Measurements from ENCODE around the gene EXOC6. TPM values are rescaled to one million over a fixed set of nuclear protein-coding genes. Genes with fewer than 3 reads are reported as not detected.

The EXOC6 gene
- total and polyA plus RNA-seq, 10 of the 15 experiments (the other 5 are each of a cell fraction or from before 2014, with no cell fraction given): 7.6 to 53.8 (median 13.3) TPM

DNA sequence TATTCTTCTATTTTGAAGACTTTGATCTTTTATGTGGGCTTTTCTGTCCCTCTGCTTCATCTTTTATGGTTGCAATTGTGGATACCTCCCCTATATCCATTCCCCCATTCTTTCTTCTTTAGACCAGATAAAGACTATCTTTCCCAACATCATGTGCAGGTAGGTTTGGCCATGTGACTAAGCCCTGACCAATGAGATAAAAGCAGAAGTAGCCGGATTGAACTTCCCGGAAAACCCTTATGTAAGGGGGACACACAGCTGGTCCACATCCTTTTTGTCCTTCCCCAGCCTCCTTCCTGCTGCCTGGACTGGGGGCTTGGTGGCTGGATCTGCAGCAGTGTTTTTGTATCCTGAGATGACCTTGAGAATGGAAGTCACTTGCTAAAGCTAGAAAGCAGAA is 33.5 kb upstream of the EXOC6 start:
- H3K79me2 ChIP-seq (ENCODE audit: control insufficient read depth, insufficient read depth, low read length): no peaks in the 10 kb centered on the region
- ChIA-PET RAD21 (ENCODE audit: unreplicated experiment) (no interaction called here), SMC1A (ENCODE audit: uncharacterized antibody, unreplicated experiment) (no interaction called here), POLR2A (no interaction called here), CTCF (no interaction called here)
- ATAC-seq (no peak), DNase-seq (ENCODE audit: low read depth, low spot score) (no peak), FAIRE-seq (no peak)
- intact Hi-C loops (cut with micrococcal nuclease; ENCODE audit: unreplicated experiment): no loop called here
- H4K20me1 ChIP-seq (ENCODE audit: control insufficient read depth, insufficient read depth): no peaks in the 10 kb centered on the region
- H3K9ac ChIP-seq (ENCODE audit: control insufficient read depth, insufficient read depth, low read length): no peak overlapping the region
- WGBS (ENCODE audit: insufficient coverage, insufficient replicate concordance, low lambda C conversion rate, missing lambda C conversion rate): 100% methylated on average over 2 of the region's 2 CpGs
- BruUV-seq (replicated peaks): no TSS peak
- H3K4me3 ChIP-seq: no peak overlapping the region
- no peaks in the 10 kb centered on the region for H3K9me3 ChIP-seq (replicated peaks; ENCODE audit: control insufficient read depth, insufficient read depth, low read length)
- H2AFZ ChIP-seq (ENCODE audit: control insufficient read depth, low read depth, low read length): no peak overlapping the region
- H3K4me2 ChIP-seq (ENCODE audit: control insufficient read depth, insufficient read depth): no peak overlapping the region
- in situ Hi-C loops (cut with MboI): no loop called here
- H3K4me1 ChIP-seq (ENCODE audit: control insufficient read depth, insufficient read depth, low read length): peaks cover 5% of the 10 kb centered on the region
- no peaks in the 10 kb centered on the region for H3K36me3 ChIP-seq (ENCODE audit: control insufficient read depth in 2 of 2, insufficient read depth in 2 of 2, low read length in 1 of 2)
- H3K27ac ChIP-seq (ENCODE audit: control insufficient read depth, insufficient read depth): no peak overlapping the region
- peaks cover 2 to 15% of the 10 kb centered on the region in 2 experiments for H3K27me3 ChIP-seq (replicated peaks in 1 of 2; ENCODE audit: control insufficient read depth in 2 of 2, insufficient read depth in 2 of 2, low read length in 1 of 2)
- no peak for TF ChIP-seq CHD2 (IDR thresholded peaks at IDR 0.05; ENCODE audit: borderline replicate concordance, low read depth, low read length)
- no peak for TF ChIP-seq MYC (IDR thresholded peaks at IDR 0.05; ENCODE audit: insufficient read depth, insufficient read length, insufficient replicate concordance, low read length, severe bottlenecking)
- TF ChIP-seq, protein P1, sequence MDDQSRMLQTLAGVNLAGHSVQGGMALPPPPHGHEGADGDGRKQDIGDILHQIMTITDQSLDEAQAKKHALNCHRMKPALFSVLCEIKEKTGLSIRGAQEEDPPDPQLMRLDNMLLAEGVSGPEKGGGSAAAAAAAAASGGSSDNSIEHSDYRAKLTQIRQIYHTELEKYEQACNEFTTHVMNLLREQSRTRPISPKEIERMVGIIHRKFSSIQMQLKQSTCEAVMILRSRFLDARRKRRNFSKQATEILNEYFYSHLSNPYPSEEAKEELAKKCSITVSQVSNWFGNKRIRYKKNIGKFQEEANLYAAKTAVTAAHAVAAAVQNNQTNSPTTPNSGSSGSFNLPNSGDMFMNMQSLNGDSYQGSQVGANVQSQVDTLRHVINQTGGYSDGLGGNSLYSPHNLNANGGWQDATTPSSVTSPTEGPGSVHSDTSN (IDR thresholded peaks at IDR 0.05; ENCODE audit: insufficient replicate concordance, low read depth, low read length): no peak
- TF ChIP-seq RAD21 (IDR thresholded peaks at IDR 0.05; ENCODE audit: insufficient read depth, low read depth, low read length): no peak
- TF ChIP-seq SRF (IDR thresholded peaks at IDR 0.05; ENCODE audit: low read depth in 2 of 2, low read length in 2 of 2): no peak
- TF ChIP-seq, protein P2, sequence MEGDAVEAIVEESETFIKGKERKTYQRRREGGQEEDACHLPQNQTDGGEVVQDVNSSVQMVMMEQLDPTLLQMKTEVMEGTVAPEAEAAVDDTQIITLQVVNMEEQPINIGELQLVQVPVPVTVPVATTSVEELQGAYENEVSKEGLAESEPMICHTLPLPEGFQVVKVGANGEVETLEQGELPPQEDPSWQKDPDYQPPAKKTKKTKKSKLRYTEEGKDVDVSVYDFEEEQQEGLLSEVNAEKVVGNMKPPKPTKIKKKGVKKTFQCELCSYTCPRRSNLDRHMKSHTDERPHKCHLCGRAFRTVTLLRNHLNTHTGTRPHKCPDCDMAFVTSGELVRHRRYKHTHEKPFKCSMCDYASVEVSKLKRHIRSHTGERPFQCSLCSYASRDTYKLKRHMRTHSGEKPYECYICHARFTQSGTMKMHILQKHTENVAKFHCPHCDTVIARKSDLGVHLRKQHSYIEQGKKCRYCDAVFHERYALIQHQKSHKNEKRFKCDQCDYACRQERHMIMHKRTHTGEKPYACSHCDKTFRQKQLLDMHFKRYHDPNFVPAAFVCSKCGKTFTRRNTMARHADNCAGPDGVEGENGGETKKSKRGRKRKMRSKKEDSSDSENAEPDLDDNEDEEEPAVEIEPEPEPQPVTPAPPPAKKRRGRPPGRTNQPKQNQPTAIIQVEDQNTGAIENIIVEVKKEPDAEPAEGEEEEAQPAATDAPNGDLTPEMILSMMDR (IDR thresholded peaks at IDR 0.05 in 2 of 3, conservative IDR thresholded peaks at IDR 0.05 in 1 of 3; ENCODE audit: control insufficient read depth in 2 of 3, extremely low read depth in 1 of 3, insufficient read depth in 1 of 3, low read depth in 3 of 3, low read length in 3 of 3): no peak
- TF ChIP-seq, protein P3, sequence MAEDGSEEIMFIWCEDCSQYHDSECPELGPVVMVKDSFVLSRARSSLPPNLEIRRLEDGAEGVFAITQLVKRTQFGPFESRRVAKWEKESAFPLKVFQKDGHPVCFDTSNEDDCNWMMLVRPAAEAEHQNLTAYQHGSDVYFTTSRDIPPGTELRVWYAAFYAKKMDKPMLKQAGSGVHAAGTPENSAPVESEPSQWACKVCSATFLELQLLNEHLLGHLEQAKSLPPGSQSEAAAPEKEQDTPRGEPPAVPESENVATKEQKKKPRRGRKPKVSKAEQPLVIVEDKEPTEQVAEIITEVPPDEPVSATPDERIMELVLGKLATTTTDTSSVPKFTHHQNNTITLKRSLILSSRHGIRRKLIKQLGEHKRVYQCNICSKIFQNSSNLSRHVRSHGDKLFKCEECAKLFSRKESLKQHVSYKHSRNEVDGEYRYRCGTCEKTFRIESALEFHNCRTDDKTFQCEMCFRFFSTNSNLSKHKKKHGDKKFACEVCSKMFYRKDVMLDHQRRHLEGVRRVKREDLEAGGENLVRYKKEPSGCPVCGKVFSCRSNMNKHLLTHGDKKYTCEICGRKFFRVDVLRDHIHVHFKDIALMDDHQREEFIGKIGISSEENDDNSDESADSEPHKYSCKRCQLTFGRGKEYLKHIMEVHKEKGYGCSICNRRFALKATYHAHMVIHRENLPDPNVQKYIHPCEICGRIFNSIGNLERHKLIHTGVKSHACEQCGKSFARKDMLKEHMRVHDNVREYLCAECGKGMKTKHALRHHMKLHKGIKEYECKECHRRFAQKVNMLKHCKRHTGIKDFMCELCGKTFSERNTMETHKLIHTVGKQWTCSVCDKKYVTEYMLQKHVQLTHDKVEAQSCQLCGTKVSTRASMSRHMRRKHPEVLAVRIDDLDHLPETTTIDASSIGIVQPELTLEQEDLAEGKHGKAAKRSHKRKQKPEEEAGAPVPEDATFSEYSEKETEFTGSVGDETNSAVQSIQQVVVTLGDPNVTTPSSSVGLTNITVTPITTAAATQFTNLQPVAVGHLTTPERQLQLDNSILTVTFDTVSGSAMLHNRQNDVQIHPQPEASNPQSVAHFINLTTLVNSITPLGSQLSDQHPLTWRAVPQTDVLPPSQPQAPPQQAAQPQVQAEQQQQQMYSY (CRISPR knock-in tag; IDR thresholded peaks at IDR 0.05): no peak
- no peak for TF ChIP-seq RCOR1 (conservative IDR thresholded peaks at IDR 0.05; ENCODE audit: low read depth, low read length)
- TF ChIP-seq ZSCAN29 (IDR thresholded peaks at IDR 0.05): no peak
- TF ChIP-seq, protein P4, sequence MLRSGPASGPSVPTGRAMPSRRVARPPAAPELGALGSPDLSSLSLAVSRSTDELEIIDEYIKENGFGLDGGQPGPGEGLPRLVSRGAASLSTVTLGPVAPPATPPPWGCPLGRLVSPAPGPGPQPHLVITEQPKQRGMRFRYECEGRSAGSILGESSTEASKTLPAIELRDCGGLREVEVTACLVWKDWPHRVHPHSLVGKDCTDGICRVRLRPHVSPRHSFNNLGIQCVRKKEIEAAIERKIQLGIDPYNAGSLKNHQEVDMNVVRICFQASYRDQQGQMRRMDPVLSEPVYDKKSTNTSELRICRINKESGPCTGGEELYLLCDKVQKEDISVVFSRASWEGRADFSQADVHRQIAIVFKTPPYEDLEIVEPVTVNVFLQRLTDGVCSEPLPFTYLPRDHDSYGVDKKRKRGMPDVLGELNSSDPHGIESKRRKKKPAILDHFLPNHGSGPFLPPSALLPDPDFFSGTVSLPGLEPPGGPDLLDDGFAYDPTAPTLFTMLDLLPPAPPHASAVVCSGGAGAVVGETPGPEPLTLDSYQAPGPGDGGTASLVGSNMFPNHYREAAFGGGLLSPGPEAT (IDR thresholded peaks at IDR 0.05; ENCODE audit: low read depth): no peak
- TF ChIP-seq WRNIP1 (IDR thresholded peaks at IDR 0.05; ENCODE audit: borderline replicate concordance, low read depth, low read length): no peak
